NCI-H146 treated with DMSO at 0.1 percent for 48 hours (cell line): ENCODE results near the gene NOX1.
A peak's percentile ranks its signal among the peaks of the same experiment; 100 is the strongest.

Experiments used
- DNase-seq: peaks from one replicate; lab custom pipeline; 2025; ENCODE audit not compliant: unreplicated experiment; lab: John Stamatoyannopoulos, UW

Gene NOX1

GRCh38 chrX:100874325-100874724 is at the start of gene NOX1:
Gene NOX1, minus strand, starts transcription at chrX:100874359. Its CDS starts 220 bp downstream, at chrX:100874139.
- DNase-seq, result no peak

- DNase-seq, result no peak
Measured at GRCh38 chrX:100915562-100915961, 41.4 kb upstream of the NOX1 start.

GRCh38 chrX:100913111-100913510 is 39.0 kb upstream of the NOX1 start:
- DNase-seq, result no peak

GRCh38 chrX:100911731-100912130 is 37.6 kb upstream of the NOX1 start:
- no peak for DNase-seq

- no peak for DNase-seq
Measured at GRCh38 chrX:100905620-100906019, 31.5 kb upstream of the NOX1 start.

GRCh38 chrX:100904433-100904832 is 30.3 kb upstream of the NOX1 start:
- DNase-seq, result no peak

- peak; percentile 68 for DNase-seq
Measured at GRCh38 chrX:100895365-100896075, 21.4 kb upstream of the NOX1 start.

- DNase-seq, result no peak
Measured at GRCh38 chrX:100883654-100884053, 9.5 kb upstream of the NOX1 start.

GRCh38 chrX:100880368-100880767 is 6.2 kb upstream of the NOX1 start:
- peak; percentile 77 for DNase-seq

GRCh38 chrX:100871594-100872560 is 2.3 kb downstream of the NOX1 start:
- DNase-seq, result no peak

- no peak for DNase-seq
Measured at GRCh38 chrX:100870527-100870926, 3.6 kb downstream of the NOX1 start.

GRCh38 chrX:100868273-100868672 is 5.9 kb downstream of the NOX1 start:
- no peak for DNase-seq

GRCh38 chrX:100864657-100865391 is 9.3 kb downstream of the NOX1 start:
- no peak for DNase-seq

- no peak for DNase-seq
Measured at GRCh38 chrX:100863326-100863864, 10.8 kb downstream of the NOX1 start.

- no peak for DNase-seq
Measured at GRCh38 chrX:100852810-100853209, 21.3 kb downstream of the NOX1 start.

GRCh38 chrX:100850317-100850716 is 23.8 kb downstream of the NOX1 start:
- DNase-seq, result no peak

- no peak for DNase-seq
Measured at GRCh38 chrX:100831219-100831946, 42.8 kb downstream of the NOX1 start.

GRCh38 chrX:100830547-100830946 is 43.6 kb downstream of the NOX1 start:
- no peak for DNase-seq

- no peak for DNase-seq
Measured at GRCh38 chrX:100830143-100830542, 44.0 kb downstream of the NOX1 start.

- no peak for DNase-seq
Measured at GRCh38 chrX:100829730-100830129, 44.4 kb downstream of the NOX1 start.
